HepG2 (cell line): ENCODE measurements around the gene RAMAC. TPM values are rescaled to one million over a fixed set of nuclear protein-coding genes. Genes with fewer than 3 reads are reported as not detected.
A peak's percentile ranks its signal among the peaks of the same experiment; 100 is the strongest.

Experiments used
- ATAC-seq: fragments of 200-7000 bp; cut with Tn5 transposase; 3 replicates; pipeline ENCODE4 v1.9.1; 2020; ENCODE audit warnings: mild to moderate bottlenecking, moderate library complexity
- BruUV-seq: library from RNA; stranded (reverse); fragments of 400-500 nt; replicated peaks from 2 replicates; lab custom pipeline; 2021; lab: Mats Ljungman, UMichigan
- CTCF ChIA-PET: fragments of 300-600 bp; formaldehyde crosslinking; extraction: SDS; loops from one replicate; lab custom pipeline; 2021; ENCODE audit warnings: low total read pairs, inconsistent platforms, low intra/inter-chr PET ratio; lab: Yijun Ruan, JAX
- POLR2A ChIA-PET: fragments of 350-600 bp; sonication (Branson Sonifier 250); formaldehyde crosslinking; loops from one replicate; lab custom pipeline; 2020; ENCODE audit warnings: antibody characterized with exemption, inconsistent platforms; lab: Yijun Ruan, JAX
- DNase-seq: peaks from one replicate; pipeline ENCODE4 v3.0.0-alpha.2; 2015; ENCODE audit warnings: low spot score
- FAIRE-seq: peaks from 3 replicates; lab custom pipeline; 2011; peaks lifted over from hg19 to GRCh38; lab: Jason Lieb, UNC
- H2AFZ ChIP-seq: one replicate; pipeline ENCODE4 v1.6.1; 2011; ENCODE audit warnings: low read length, inconsistent platforms
- H3K27ac ChIP-seq: fragments of 300-600 bp; 3 replicates; pipeline ENCODE4 v1.8.0; 2011; ENCODE audit warnings: mixed run types, mild to moderate bottlenecking, mixed read lengths, low read length, inconsistent platforms; ENCODE audit not compliant: insufficient read depth; ENCODE audit errors: extremely low read length
- H3K27me3 ChIP-seq, 2 experiments: fragments of 200-600 bp in 1 of 2; 2 replicates in 1 of 2; 3 replicates in 1 of 2; pipeline versions ENCODE4 v1.6.0 to v1.8.0; 2011; ENCODE audit warnings: low read length in 2 of 2, mild to moderate bottlenecking in 2 of 2, moderate library complexity in 2 of 2, inconsistent platforms in 1 of 2; ENCODE audit not compliant: insufficient read depth in 2 of 2, control insufficient read depth in 1 of 2
- H3K36me3 ChIP-seq, 2 experiments: fragments of 200-600 bp in 1 of 2; replicated peaks in 1 of 2; 2 replicates in 1 of 2; 3 replicates in 1 of 2; pipeline versions ENCODE4 v1.5.1 to v1.8.0; 2011; ENCODE audit warnings: low read length in 2 of 2, inconsistent platforms in 1 of 2; ENCODE audit not compliant: insufficient read depth in 2 of 2, control insufficient read depth in 1 of 2
- H3K4me1 ChIP-seq: 2 replicates; pipeline ENCODE4 v1.5.1; 2012; ENCODE audit warnings: low read length, inconsistent platforms; ENCODE audit not compliant: insufficient read depth
- H3K4me2 ChIP-seq: 2 replicates; pipeline ENCODE4 v1.6.0; 2011; ENCODE audit warnings: low read depth, low read length, inconsistent platforms
- H3K4me3 ChIP-seq, 3 experiments: fragments of 200-600 bp in 1 of 3; sonication (generic), shearing (Covaris generic) in 1 of 3; replicated peaks in 1 of 3; 2 replicates each; pipeline ENCODE4 v1.5.1; 2011 to 2016; ENCODE audit warnings: low read length in 3 of 3, inconsistent platforms in 2 of 3, low read depth in 2 of 3, mild to moderate bottlenecking in 2 of 3, control low read depth in 1 of 3, mixed read lengths in 1 of 3; ENCODE audit not compliant: insufficient read depth in 1 of 3
- H3K79me2 ChIP-seq: one replicate; pipeline ENCODE4 v1.6.1; 2011; ENCODE audit warnings: low read length, inconsistent platforms; ENCODE audit not compliant: insufficient read depth
- H3K9ac ChIP-seq: 2 replicates; pipeline ENCODE4 v1.6.0; 2011; ENCODE audit warnings: mild to moderate bottlenecking, low read depth, low read length, inconsistent platforms; ENCODE audit not compliant: insufficient read depth
- H3K9me3 ChIP-seq: 2 replicates; pipeline ENCODE4 v1.5.1; 2012; ENCODE audit warnings: mild to moderate bottlenecking, low read length
- H4K20me1 ChIP-seq: 2 replicates; pipeline ENCODE4 v1.6.0; 2011; ENCODE audit warnings: inconsistent platforms, mild to moderate bottlenecking, low read length, moderate library complexity; ENCODE audit not compliant: insufficient read depth
- AGO2 ChIP-seq: fragments of 200-400 bp; formaldehyde crosslinking; optimal IDR thresholded peaks from 2 replicates; pipeline ENCODE3; 2017; ENCODE audit warnings: mild to moderate bottlenecking, low read depth, low read length, moderate library complexity
- CERS6 ChIP-seq: sonication (generic); formaldehyde crosslinking; IDR thresholded peaks from 2 replicates; pipeline ENCODE4 v1.5.0; 2020; ENCODE audit warnings: missing genetic modification reagents
- FOSL2 ChIP-seq: sonication (generic); formaldehyde crosslinking; IDR thresholded peaks from 2 replicates; pipeline ENCODE4 v1.4.0; 2020; ENCODE audit warnings: missing genetic modification reagents
- GATAD1 ChIP-seq: IDR thresholded peaks from 2 replicates; pipeline ENCODE4 v1.6.1; 2016; ENCODE audit warnings: missing genetic modification reagents, missing compliant biosample characterization
- GTF2F1 ChIP-seq: fragments of 150-350 bp; IDR thresholded peaks from 2 replicates; pipeline ENCODE4 v1.6.1; 2014; ENCODE audit warnings: low read length
- MTF2 ChIP-seq: sonication (generic); formaldehyde crosslinking; IDR thresholded peaks from 2 replicates; pipeline ENCODE4 v1.5.0; 2020; ENCODE audit warnings: missing genetic modification reagents, borderline replicate concordance
- NFKB2 ChIP-seq: sonication (generic); formaldehyde crosslinking; IDR thresholded peaks from 2 replicates; pipeline ENCODE4 v1.4.0; 2020; ENCODE audit warnings: missing genetic modification reagents, borderline replicate concordance
- PPARG ChIP-seq: conservative IDR thresholded peaks from 2 replicates; pipeline ENCODE4 v1.6.1; 2016; ENCODE audit warnings: missing biosample characterization, missing genetic modification reagents
- SCMH1 ChIP-seq: sonication (generic); formaldehyde crosslinking; IDR thresholded peaks from 2 replicates; pipeline ENCODE4 v1.9.0; 2021; ENCODE audit warnings: missing genetic modification reagents, mild to moderate bottlenecking, borderline replicate concordance
- ZBTB43 ChIP-seq: sonication (generic); formaldehyde crosslinking; conservative IDR thresholded peaks from 2 replicates; pipeline ENCODE4 v1.4.0; 2020; ENCODE audit warnings: missing genetic modification reagents
- ZNF121 ChIP-seq: sonication (generic); formaldehyde crosslinking; IDR thresholded peaks from 2 replicates; pipeline ENCODE4 v1.5.0; 2020; ENCODE audit warnings: mild to moderate bottlenecking, missing genetic modification reagents
- ZNF281 ChIP-seq: sonication (generic); formaldehyde crosslinking; IDR thresholded peaks from 2 replicates; pipeline ENCODE4 v1.4.0; 2020; ENCODE audit warnings: missing genetic modification reagents, borderline replicate concordance
- ZNF644 ChIP-seq: IDR thresholded peaks from 2 replicates; pipeline ENCODE4 v1.6.1; 2016; ENCODE audit warnings: low read depth
- ZNF816 ChIP-seq: sonication (generic); formaldehyde crosslinking; IDR thresholded peaks from 2 replicates; pipeline ENCODE4 v1.8.0; 2022; ENCODE audit warnings: missing genetic modification reagents, mild to moderate bottlenecking, borderline replicate concordance
- ZSCAN20 ChIP-seq: sonication (generic); formaldehyde crosslinking; IDR thresholded peaks from 2 replicates; pipeline ENCODE4 v1.4.0; 2020; ENCODE audit warnings: missing genetic modification reagents, mild to moderate bottlenecking, borderline replicate concordance
- ZXDC ChIP-seq: sonication (generic); formaldehyde crosslinking; IDR thresholded peaks from 2 replicates; pipeline ENCODE4 v1.5.0; 2020; ENCODE audit warnings: mild to moderate bottlenecking, missing genetic modification reagents
- WGBS: methylation state at CpG from one replicate; pipeline ENCODE4 v1.1.6; 2017; ENCODE audit warnings: low lambda C conversion rate; 5-methylcytosine and 5-hydroxymethylcytosine counted together
- in situ Hi-C: cut with HindIII; loops from 2 replicates; pipeline ENCODE4 v1.10.0; 2017; ENCODE audit warnings: low pct_unique_long_range_greater_than_20kb; ENCODE audit not compliant: extremely low pct_ligation_motif_present
- intact Hi-C: fragments of 100-400 bp; cut with micrococcal nuclease; formaldehyde crosslinking; loops from one replicate; pipeline ENCODE4 v1.10.0; 2022; ENCODE audit not compliant: unreplicated experiment
- polyA plus RNA-seq, 8 experiments: library from polyadenylated mRNA; depleted of rRNA in 3 of 8; stranded (reverse) in 7 of 8; unstranded in 1 of 8; fragments of >200 nt; fragmentation: Illumina TruSeq in 4 of 8; extraction: Trizol in 4 of 8; gene quantifications; 2 replicates each; pipeline versions ENCODE4 v1.2.1 to v1.2.3, GENCODE V29; 2011 to 2016; ENCODE audit warnings: low read depth in 4 of 8, missing spikeins in 1 of 8, mixed read lengths in 1 of 8; ENCODE audit not compliant: insufficient read depth in 1 of 8
- total RNA-seq, 5 experiments: library from RNA; depleted of rRNA; stranded (reverse); fragments of >200 nt; fragmentation: Illumina TruSeq; extraction: Trizol; gene quantifications; 2 replicates each; pipeline ENCODE4 v1.2.3, GENCODE V29; 2016; ENCODE audit warnings: low read depth in 1 of 5

Gene RAMAC
- total and polyA plus RNA-seq, 2 of the 13 experiments (the other 11 are each of a cell fraction or from before 2014, with no cell fraction given), result 22.2 to 45.9 TPM

GRCh38 chr15:83010709-83011270 is 24.8 kb downstream of the RAMAC start:
- H3K9ac ChIP-seq, result peak overlapping the region; percentile 82
- H3K36me3 ChIP-seq, result peaks cover 1 to 13% of the 10 kb centered on the region in 2 experiments; a peak in 4 of 5 replicates
- peak; percentile 62 for DNase-seq
- no peak overlapping the region for H2AFZ ChIP-seq
- in situ Hi-C loops, result loop anchor here (10.0 kb wide), 1 partner anchor 466 kb away; the partner anchor contains the start of gene RPS17
- peak overlapping the region; percentile 63 to 88 (median 66) for H3K4me3 ChIP-seq
- peak; percentile 60 for FAIRE-seq
- 9% methylated on average over 10 of the region's 15 CpGs for WGBS
- peaks cover 13% of the 10 kb centered on the region for H3K79me2 ChIP-seq
- H4K20me1 ChIP-seq, result no peaks in the 10 kb centered on the region
- H3K4me2 ChIP-seq, result peak overlapping the region; percentile 96
- no TSS peak for BruUV-seq
- intact Hi-C loops, result loop anchor here (5.0 kb wide), 1 partner anchor 258 kb away; no protein-coding TSS in a partner anchor
- peak; percentile 80 for ATAC-seq
- H3K9me3 ChIP-seq, result no peaks in the 10 kb centered on the region
- ChIA-PET CTCF (interaction anchor here (2.2 kb wide), 1 partner anchor 161 kb away, joined by 7 read pairs; no protein-coding TSS in a partner anchor), POLR2A (interaction anchor here (1.0 to 2.4 kb wide), 10 partner anchors 8 to 471 kb away, joined by 3 to 21 read pairs (median 8); partner anchors contain the start of genes BTBD1 and RAMAC)
- peaks cover 33% of the 10 kb centered on the region for H3K4me1 ChIP-seq
- H3K27me3 ChIP-seq, result no peaks in the 10 kb centered on the region
- peak overlapping the region; percentile 63 for H3K27ac ChIP-seq
- TF ChIP-seq ZNF644 (CRISPR knock-in tag) (peak; percentile 99), ZBTB43 (0 out of 2 replicates have a peak, but pooled peaks have one; percentile 11), PPARG (CRISPR knock-in tag) (0 out of 2 replicates have a peak, but pooled peaks have one; percentile 13), GATAD1 (CRISPR knock-in tag) (no peak), AGO2 (no peak), ZXDC (CRISPR knock-in tag) (no peak), CERS6 (CRISPR knock-in tag) (no peak), GTF2F1 (no peak), ZSCAN20 (no peak), FOSL2 (CRISPR knock-in tag) (0 out of 2 replicates have a peak, but pooled peaks have one; percentile 18), MTF2 (CRISPR knock-in tag) (no peak), NFKB2 (CRISPR knock-in tag) (no peak), ZNF281 (no peak), SCMH1 (CRISPR knock-in tag) (no peak), ZNF121 (CRISPR knock-in tag) (0 out of 2 replicates have a peak, but pooled peaks have one; percentile 23), ZNF816 (CRISPR knock-in tag) (no peak)
